Astrocyte (in vitro differentiated cells and primary cell): Measurements from ENCODE around the gene PCNP. TPM values are rescaled to one million over a fixed set of nuclear protein-coding genes. Genes with fewer than 3 reads are reported as not detected.

Source experiments
- DNase-seq: peaks from one replicate; pipeline ENCODE4 v3.0.0-alpha.2; 2010; ENCODE audit warnings: low read depth
- FAIRE-seq: peaks from 2 replicates; lab custom pipeline; 2011; peaks lifted over from hg19 to GRCh38; lab: Jason Lieb, UNC
- H2AFZ ChIP-seq: 2 replicates; pipeline ENCODE4 v1.6.0; 2012; ENCODE audit warnings: low read depth, low read length, inconsistent platforms
- H3K27ac ChIP-seq: 2 replicates; pipeline ENCODE4 v1.5.1; 2011; ENCODE audit warnings: low read depth, low read length, inconsistent platforms
- H3K27me3 ChIP-seq: 2 replicates; pipeline ENCODE4 v1.6.0; 2011; ENCODE audit warnings: low read length, inconsistent platforms; ENCODE audit not compliant: insufficient read depth
- H3K36me3 ChIP-seq: 2 replicates; pipeline ENCODE4 v1.5.1; 2011; ENCODE audit warnings: low read length, inconsistent platforms; ENCODE audit not compliant: insufficient read depth
- H3K4me1 ChIP-seq: 2 replicates; pipeline ENCODE4 v1.5.1; 2011; ENCODE audit warnings: low read length, inconsistent platforms; ENCODE audit not compliant: insufficient read depth
- H3K4me2 ChIP-seq: 2 replicates; pipeline ENCODE4 v1.6.0; 2012; ENCODE audit warnings: low read length, inconsistent platforms
- H3K4me3 ChIP-seq: 2 replicates; pipeline ENCODE4 v1.5.1; 2011; ENCODE audit warnings: low read depth, mild to moderate bottlenecking, low read length, inconsistent platforms; ENCODE audit not compliant: insufficient read depth
- H3K79me2 ChIP-seq: 2 replicates; pipeline ENCODE4 v1.6.0; 2012; ENCODE audit warnings: mild to moderate bottlenecking, low read length, inconsistent platforms; ENCODE audit not compliant: insufficient read depth
- H3K9ac ChIP-seq: 2 replicates; pipeline ENCODE4 v1.6.0; 2012; ENCODE audit warnings: mild to moderate bottlenecking, low read length, inconsistent platforms
- H3K9me3 ChIP-seq: 2 replicates; pipeline ENCODE4 v1.5.1; 2012; ENCODE audit warnings: low read depth, mild to moderate bottlenecking, low read length, inconsistent platforms; ENCODE audit not compliant: insufficient read depth
- H4K20me1 ChIP-seq: 2 replicates; pipeline ENCODE4 v1.6.0; 2012; ENCODE audit warnings: low read length, inconsistent platforms; ENCODE audit not compliant: insufficient read depth
- H3K27ac Mint-ChIP-seq: one replicate; pipeline ENCODE4 v1.8.0; 2021; ENCODE audit warnings: mild to moderate bottlenecking, mixed read lengths; ENCODE audit not compliant: unreplicated experiment
- H3K27me3 Mint-ChIP-seq: one replicate; pipeline ENCODE4 v1.8.0; 2021; ENCODE audit warnings: low read depth, mixed read lengths; ENCODE audit not compliant: unreplicated experiment
- H3K36me3 Mint-ChIP-seq: one replicate; pipeline ENCODE4 v1.8.0; 2021; ENCODE audit warnings: low read depth, mixed read lengths; ENCODE audit not compliant: unreplicated experiment
- H3K4me1 Mint-ChIP-seq: one replicate; pipeline ENCODE4 v1.8.0; 2021; ENCODE audit warnings: low read depth, mixed read lengths; ENCODE audit not compliant: unreplicated experiment
- H3K4me3 Mint-ChIP-seq: one replicate; pipeline ENCODE4 v1.8.0; 2021; ENCODE audit warnings: mild to moderate bottlenecking, moderate library complexity, mixed read lengths; ENCODE audit not compliant: unreplicated experiment
- H3K9me3 Mint-ChIP-seq: one replicate; pipeline ENCODE4 v1.8.0; 2021; ENCODE audit warnings: mild to moderate bottlenecking, mixed read lengths; ENCODE audit not compliant: unreplicated experiment
- CTCF ChIP-seq: IDR thresholded peaks from 2 replicates; pipeline ENCODE4 v1.5.1; 2011; ENCODE audit warnings: low read depth, mild to moderate bottlenecking, inconsistent platforms, low read length, moderate library complexity; ENCODE audit not compliant: insufficient read depth
- EZH2 ChIP-seq: IDR thresholded peaks from 2 replicates; pipeline ENCODE4 v1.6.1; 2012; ENCODE audit warnings: mild to moderate bottlenecking, low read length, inconsistent platforms; ENCODE audit not compliant: insufficient read depth
- total RNA-seq: library from RNA; stranded (reverse); gene quantifications from 2 replicates; pipeline ENCODE4 v1.2.1, GENCODE V29; 2021

PCNP gene
- total RNA-seq, 1 donor from 2014 or later = 151 TPM

- no peak overlapping the region for H3K4me2 ChIP-seq
- Mint-ChIP-seq H3K27me3 (peaks cover 14% of the 10 kb centered on the region), H3K27ac (no peak overlapping the region), H3K36me3 (peaks cover 3% of the 10 kb centered on the region), H3K4me3 (no peak overlapping the region), H3K9me3 (no peaks in the 10 kb centered on the region), H3K4me1 (no peaks in the 10 kb centered on the region)
- no peaks in the 10 kb centered on the region for H4K20me1 ChIP-seq
- H3K4me3 ChIP-seq = no peak overlapping the region
- no peaks in the 10 kb centered on the region for H3K27me3 ChIP-seq
- H2AFZ ChIP-seq = no peak overlapping the region
- FAIRE-seq (no peak), DNase-seq (no peak)
- H3K9ac ChIP-seq = no peak overlapping the region
- H3K27ac ChIP-seq = no peak overlapping the region
- no peaks in the 10 kb centered on the region for H3K4me1 ChIP-seq
- TF ChIP-seq EZH2 (no peak), CTCF (no peak)
- H3K36me3 ChIP-seq = no peaks in the 10 kb centered on the region
- no peaks in the 10 kb centered on the region for H3K9me3 ChIP-seq
- no peaks in the 10 kb centered on the region for H3K79me2 ChIP-seq
These were observed 58.6 kb downstream of the PCNP start for GRCh38 chr3:101632586-101632985.

GRCh38 chr3:101633186-101633585 lies 59.2 kb downstream of the PCNP start:
- Mint-ChIP-seq H3K36me3 (peaks cover 3% of the 10 kb centered on the region), H3K27me3 (peaks cover 14% of the 10 kb centered on the region), H3K4me3 (no peak overlapping the region), H3K4me1 (no peaks in the 10 kb centered on the region), H3K9me3 (no peaks in the 10 kb centered on the region), H3K27ac (no peak overlapping the region)
- Histone ChIP-seq H3K27ac (no peak overlapping the region), H4K20me1 (no peaks in the 10 kb centered on the region), H2AFZ (no peak overlapping the region), H3K4me3 (no peak overlapping the region), H3K79me2 (no peaks in the 10 kb centered on the region), H3K9me3 (no peaks in the 10 kb centered on the region), H3K4me1 (no peaks in the 10 kb centered on the region), H3K36me3 (no peaks in the 10 kb centered on the region), H3K9ac (no peak overlapping the region), H3K27me3 (no peaks in the 10 kb centered on the region), H3K4me2 (no peak overlapping the region)
- FAIRE-seq = no peak
- DNase-seq = no peak
- TF ChIP-seq CTCF (no peak), EZH2 (no peak)

GRCh38 chr3:101634591-101635196 lies 60.7 kb downstream of the PCNP start:
- no peak overlapping the region for H2AFZ ChIP-seq
- Mint-ChIP-seq H3K27me3 (peaks cover 14% of the 10 kb centered on the region), H3K4me3 (no peak overlapping the region), H3K27ac (no peak overlapping the region), H3K9me3 (no peaks in the 10 kb centered on the region), H3K4me1 (no peaks in the 10 kb centered on the region), H3K36me3 (no peaks in the 10 kb centered on the region)
- H3K4me2 ChIP-seq = no peak overlapping the region
- no peaks in the 10 kb centered on the region for H3K9me3 ChIP-seq
- no peak for FAIRE-seq
- H3K27ac ChIP-seq = no peak overlapping the region
- no peaks in the 10 kb centered on the region for H3K27me3 ChIP-seq
- no peaks in the 10 kb centered on the region for H3K36me3 ChIP-seq
- no peak overlapping the region for H3K9ac ChIP-seq
- H3K79me2 ChIP-seq = no peaks in the 10 kb centered on the region
- H4K20me1 ChIP-seq = no peaks in the 10 kb centered on the region
- no peaks in the 10 kb centered on the region for H3K4me1 ChIP-seq
- no peak for TF ChIP-seq CTCF
- no peak for TF ChIP-seq EZH2
- no peak for DNase-seq
- no peak overlapping the region for H3K4me3 ChIP-seq
